Activated CD4-positive, alpha-beta T cell treated with anti-CD3 and anti-CD28 coated beads, Interleukin-10, Interleukin-2, amounts not matched to agents 100 ng/mL and 50 ng/mL, durations not matched to agents 16 hours and 8 hours (primary cell): ENCODE data around the gene CCL13.
A peak's percentile ranks its signal among the peaks of the same experiment; 100 is the strongest.

Source experiments
- DNase-seq: peaks from one replicate; pipeline ENCODE4 v3.0.0-alpha.2; 2020

CCL13 gene

GRCh38 chr17:34386343-34386696 lies 30.0 kb downstream of the CCL13 start:
- no peak for DNase-seq

DNA sequence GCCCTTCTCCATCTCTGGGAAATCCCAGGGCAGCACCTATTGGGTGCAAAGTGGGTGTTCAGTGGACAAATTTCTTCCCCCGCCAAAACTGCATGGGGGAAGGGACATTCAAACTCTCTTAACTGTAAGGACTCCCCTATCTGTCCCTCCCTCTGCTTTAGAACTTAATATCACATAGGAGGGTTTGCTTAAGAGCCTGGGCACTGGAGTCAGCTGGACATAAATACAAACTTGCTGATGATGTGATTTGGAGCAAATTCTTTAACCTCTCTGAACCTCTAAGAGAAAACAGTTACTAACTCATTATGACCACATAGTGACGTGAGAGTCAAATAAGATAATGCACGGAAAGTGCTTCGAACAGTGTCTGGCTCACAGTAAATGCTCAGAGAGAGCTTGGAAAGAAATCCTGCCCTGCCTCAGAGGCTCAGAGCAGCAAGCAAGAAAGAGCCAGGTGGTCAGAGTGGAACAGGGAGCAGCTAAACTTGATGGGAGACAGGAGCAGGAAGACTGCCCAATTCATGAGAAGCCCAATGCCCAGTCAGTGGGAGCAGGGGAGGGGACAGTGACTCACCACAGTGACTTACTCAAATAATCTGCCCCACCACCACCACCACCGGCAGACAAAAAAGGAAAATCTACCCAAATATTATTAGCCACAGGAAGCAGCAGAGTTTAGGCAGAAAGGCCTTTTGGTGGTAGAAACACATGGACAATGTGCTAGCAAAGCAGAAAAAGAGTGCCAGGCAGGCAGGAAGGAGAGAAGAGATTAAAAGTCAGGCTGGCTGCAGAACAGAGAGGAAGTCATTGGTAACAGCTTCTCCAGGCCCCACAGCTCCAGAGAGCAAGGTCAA lies 30.6 kb downstream of the CCL13 start:
- peak; percentile 54 for DNase-seq

GRCh38 chr17:34387566-34387965 lies 31.3 kb downstream of the CCL13 start:
- DNase-seq = no peak

- DNase-seq = peak; percentile 69
These were observed 33.0 kb downstream of the CCL13 start for GRCh38 chr17:34389126-34389750.

DNA sequence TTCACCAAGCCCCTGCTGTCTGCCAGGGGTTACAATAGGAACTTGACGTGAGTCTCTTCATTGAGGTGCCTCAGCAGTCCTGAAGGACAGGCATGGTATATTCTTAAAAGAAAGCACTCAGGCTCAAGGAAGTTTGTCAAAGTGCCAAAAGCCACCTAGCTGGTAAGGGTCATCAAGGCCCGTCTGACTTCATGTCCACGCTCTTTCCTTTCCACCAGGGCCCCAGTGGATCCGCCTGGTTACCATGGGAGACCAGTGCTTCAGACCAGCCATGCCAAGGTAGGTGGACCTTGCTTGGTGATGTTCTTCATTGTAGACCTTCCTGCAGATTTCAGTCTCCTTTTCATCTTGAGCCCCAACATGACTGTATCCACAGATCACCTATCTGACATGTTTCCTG lies 34.4 kb downstream of the CCL13 start:
- DNase-seq = no peak

- DNase-seq = no peak
These were observed 35.0 kb downstream of the CCL13 start for GRCh38 chr17:34391241-34391640.

DNA sequence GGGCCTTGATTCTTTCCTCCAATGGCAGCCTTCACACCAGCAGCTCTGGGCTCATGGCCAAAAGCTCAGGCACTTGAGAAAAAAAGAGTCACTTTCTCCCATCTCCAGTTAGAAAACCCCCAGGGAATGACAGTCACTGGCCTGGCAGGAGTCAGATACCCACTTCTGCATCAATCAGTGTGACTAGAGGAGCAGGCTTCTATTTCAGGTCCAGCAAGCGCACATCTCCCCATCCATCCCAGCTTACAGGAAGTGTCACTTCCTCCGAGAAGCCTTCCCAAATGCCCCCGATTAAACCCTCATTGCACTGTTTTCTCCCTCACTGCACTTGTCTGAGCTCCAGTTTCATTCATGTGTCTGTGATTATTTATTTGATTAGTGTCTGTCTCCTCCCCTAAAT lies 37.1 kb downstream of the CCL13 start:
- no peak for DNase-seq

DNA sequence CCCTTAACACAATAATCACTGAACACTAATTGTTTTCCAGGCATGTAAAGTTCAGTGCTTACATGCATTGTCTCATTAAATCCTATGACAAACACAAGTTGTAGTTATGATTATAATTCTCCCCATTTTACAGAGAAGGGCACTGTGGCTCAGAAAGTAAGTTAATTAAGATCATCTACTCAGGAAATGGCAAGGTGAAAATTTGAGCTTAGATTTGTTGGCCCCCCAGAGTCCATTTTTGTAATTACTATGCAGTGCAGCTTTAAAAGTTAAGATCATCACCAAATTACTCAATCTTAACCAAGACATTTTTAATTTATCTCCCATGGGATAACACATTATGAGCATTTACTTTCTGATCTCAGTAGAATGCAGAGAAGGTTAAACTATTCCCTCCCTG lies 41.0 kb downstream of the CCL13 start:
- DNase-seq = no peak

DNA sequence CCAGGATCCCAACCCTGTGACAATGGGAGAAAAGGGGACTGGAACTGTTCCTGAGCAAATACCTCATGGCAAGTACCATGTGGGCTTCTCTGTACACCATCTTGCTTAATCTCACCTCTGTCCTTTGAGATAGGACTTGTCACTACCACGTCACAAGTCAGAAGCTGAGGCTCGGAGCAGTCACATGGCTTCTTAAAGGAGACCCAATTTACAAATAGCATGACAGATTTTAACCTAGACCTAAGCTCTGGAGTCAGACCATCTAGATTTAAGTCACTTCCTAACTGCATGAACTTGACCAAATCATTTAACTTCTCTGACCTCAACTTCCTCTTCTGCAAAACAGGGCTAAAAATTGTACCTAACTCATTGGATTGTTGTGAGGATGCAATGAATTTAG lies 42.7 kb downstream of the CCL13 start:
- peak; percentile 48 for DNase-seq

DNA sequence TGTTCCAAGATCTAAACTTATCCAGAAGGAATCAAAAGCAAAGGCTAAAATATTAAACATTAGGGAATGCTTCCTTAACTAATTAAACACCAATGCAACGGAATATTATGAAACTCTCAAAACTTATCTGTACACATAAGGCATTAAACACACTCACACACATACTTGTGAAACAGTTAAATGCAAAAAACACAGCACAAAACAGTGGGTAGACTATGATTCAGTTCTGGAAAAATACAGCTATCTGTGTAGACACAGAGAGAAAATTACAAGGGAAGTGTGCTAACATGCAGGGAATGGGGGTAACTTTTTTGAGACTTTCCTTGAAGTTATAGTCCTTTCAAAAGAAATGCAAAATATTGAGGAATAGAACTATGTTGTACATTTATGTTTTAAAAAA lies 43.4 kb downstream of the CCL13 start:
- no peak for DNase-seq

GRCh38 chr17:34400301-34400931 lies 44.1 kb downstream of the CCL13 start:
- peak; percentile 20 for DNase-seq

- DNase-seq = no peak
These were observed 44.9 kb downstream of the CCL13 start for GRCh38 chr17:34401165-34401564.

- DNase-seq = no peak
These were observed 46.7 kb downstream of the CCL13 start for GRCh38 chr17:34403006-34403405.

DNA sequence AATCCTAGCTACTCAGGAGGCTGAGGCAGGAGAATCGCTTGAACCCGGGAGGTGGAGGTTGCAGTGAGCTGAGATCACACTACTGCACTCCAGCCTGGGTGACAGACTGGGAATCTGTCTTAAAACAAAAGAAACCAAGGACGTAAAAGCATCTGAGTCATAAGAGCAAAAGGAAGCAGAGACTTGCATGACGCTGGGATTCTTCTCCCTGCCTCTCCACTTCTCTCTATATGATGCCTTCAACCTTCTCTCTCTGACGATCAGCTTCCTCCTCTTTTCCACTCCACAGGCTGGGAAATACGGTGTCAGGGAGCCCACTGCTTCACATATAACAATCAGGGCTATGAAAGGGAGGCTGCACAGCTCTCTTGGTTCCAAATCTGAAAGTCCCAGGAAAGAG lies 49.9 kb downstream of the CCL13 start:
- DNase-seq = no peak
